Measurements from ENCODE around the gene TSPAN1. TPM values are rescaled to one million over a fixed set of nuclear protein-coding genes. Genes with fewer than 3 reads are reported as not detected.
"Not testable (repeated sequence)": the region's sequence is repeated elsewhere in the genome, so short reads cannot be mapped to it uniquely, and the experiment has no call there.

The TSPAN1 gene
- polyA plus RNA-seq, 3 donors from 2014 or later: not detected

- no peak overlapping the region for H3K4me3 Mint-ChIP-seq
- no peak for DNase-seq
- H3K36me3 Mint-ChIP-seq: no peaks in the 10 kb centered on the region
- H3K9me3 Mint-ChIP-seq: no peaks in the 10 kb centered on the region
- H3K27me3 Mint-ChIP-seq (ENCODE audit: low read depth in 3 of 3): peaks cover 0 to 6% (median 0%) of the 10 kb centered on the region in 3 donors
- peaks cover 0 to 2% of the 10 kb centered on the region in 2 donors for H3K4me1 Mint-ChIP-seq
- no peak overlapping the region for H3K27ac Mint-ChIP-seq
Observed at GRCh38 chr1:46221749-46222148, 46.9 kb downstream of the TSPAN1 start.

DNA sequence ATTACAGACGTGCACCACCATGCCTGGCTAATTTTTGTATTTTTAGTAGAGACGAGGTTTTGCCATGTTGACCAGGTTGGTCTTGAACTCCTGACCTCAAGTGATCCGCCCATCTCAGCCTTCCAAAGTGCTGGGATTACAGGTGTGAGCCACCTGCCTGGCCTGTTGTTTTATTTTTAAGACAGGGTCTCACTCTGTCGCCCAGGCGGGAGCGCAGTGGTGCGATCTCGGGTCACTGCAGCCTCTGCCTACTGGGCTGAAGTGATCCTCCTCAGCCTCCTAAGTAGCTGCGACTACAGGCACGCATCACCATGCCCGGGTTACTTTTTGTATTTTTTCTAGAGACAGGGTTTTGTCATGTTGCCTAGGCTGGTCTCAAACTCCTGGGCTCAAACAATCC lies 48.2 kb downstream of the TSPAN1 start:
- not testable (repeated sequence) for H3K27me3 Mint-ChIP-seq (ENCODE audit: low read depth in 3 of 3); H3K4me1 Mint-ChIP-seq; DNase-seq; H3K36me3 Mint-ChIP-seq; H3K27ac Mint-ChIP-seq; H3K4me3 Mint-ChIP-seq; H3K9me3 Mint-ChIP-seq

DNA sequence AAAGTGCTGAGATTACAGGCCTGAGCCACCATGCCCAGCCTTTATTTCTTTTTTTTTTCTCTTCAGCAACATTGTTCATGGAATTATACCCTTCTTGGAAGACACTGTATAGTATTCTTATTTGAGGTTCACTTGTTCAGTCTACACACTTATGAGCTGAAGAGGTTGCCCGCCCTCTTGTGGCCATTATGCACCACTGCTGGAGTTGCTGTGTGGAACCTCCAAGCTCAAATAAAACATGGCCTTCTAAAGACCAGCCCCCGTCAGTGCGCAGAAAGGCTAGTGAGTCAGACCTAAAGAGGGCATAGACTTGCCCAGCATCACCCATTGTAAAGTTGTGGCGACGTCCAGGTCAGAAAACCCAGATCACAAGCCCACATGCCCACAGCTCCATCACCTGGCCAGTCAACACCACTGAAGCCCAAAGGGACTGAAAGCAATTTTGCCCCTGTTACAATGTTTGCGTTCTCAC lies 48.6 kb downstream of the TSPAN1 start:
- no peaks in the 10 kb centered on the region for H3K36me3 Mint-ChIP-seq
- peak; percentile 38 to 54 (median 41) for DNase-seq
- H3K4me3 Mint-ChIP-seq: no peak overlapping the region
- peak overlapping the region in 1 of 6 donors; percentile 19 for H3K27ac Mint-ChIP-seq
- H3K4me1 Mint-ChIP-seq: peaks cover 0 to 2% of the 10 kb centered on the region in 2 donors
- H3K27me3 Mint-ChIP-seq (ENCODE audit: low read depth in 3 of 3): peaks cover 0 to 6% (median 2%) of the 10 kb centered on the region in 3 donors
- no peaks in the 10 kb centered on the region for H3K9me3 Mint-ChIP-seq

- Mint-ChIP-seq H3K27ac (no peak overlapping the region), H3K36me3 (no peaks in the 10 kb centered on the region), H3K9me3 (no peaks in the 10 kb centered on the region), H3K4me1 (peaks cover 0 to 2% of the 10 kb centered on the region in 2 donors), H3K27me3 (ENCODE audit: low read depth in 3 of 3) (peaks cover 0 to 6% (median 2%) of the 10 kb centered on the region in 3 donors), H3K4me3 (no peak overlapping the region)
- no peak for DNase-seq
Observed at GRCh38 chr1:46224966-46225365, 50.1 kb downstream of the TSPAN1 start.

DNA sequence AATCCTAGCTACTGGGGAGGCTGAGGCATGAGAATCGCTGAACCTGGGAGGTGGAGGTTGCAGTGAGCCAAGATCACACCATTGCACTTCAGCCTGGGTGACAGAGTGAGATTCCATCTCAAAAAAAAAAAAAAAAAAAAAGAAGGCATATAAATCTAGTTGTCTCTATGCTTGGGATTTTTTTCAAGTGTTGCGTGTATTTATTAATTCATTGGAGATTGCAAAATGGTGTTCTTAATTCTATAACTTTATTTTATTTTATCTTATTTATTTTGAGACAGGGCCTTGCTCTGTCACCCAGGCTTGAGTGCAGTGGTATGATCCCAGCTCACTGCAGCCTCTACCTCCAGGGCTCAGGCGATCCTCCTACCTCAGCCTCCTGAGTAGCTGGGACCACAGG lies 56.3 kb downstream of the TSPAN1 start:
- H3K27me3 Mint-ChIP-seq (ENCODE audit: low read depth in 3 of 3); H3K36me3 Mint-ChIP-seq; DNase-seq; H3K9me3 Mint-ChIP-seq; H3K4me3 Mint-ChIP-seq; H3K4me1 Mint-ChIP-seq; H3K27ac Mint-ChIP-seq: not testable (repeated sequence)

Other genes starting within 250 kb of the TSPAN1 start
- 1 to 10 TPM; 1.6 to 7.7 (median 3.7) TPM for gene PIK3R3, start 42.5 kb upstream of the TSPAN1 start, polyA plus RNA-seq
- gene P3R3URF, start 1.4 kb downstream of the TSPAN1 start, polyA plus RNA-seq: not detected
- gene POMGNT1, start 23.3 kb downstream of the TSPAN1 start, polyA plus RNA-seq: 10 to 100 TPM; 33.7 to 36.3 (median 35.7) TPM
- under 1 TPM in 1 of 3 donors, not detected in 2; 0.10 TPM for gene LURAP1, start 28.2 kb downstream of the TSPAN1 start, polyA plus RNA-seq
- gene RAD54L, start 72.7 kb downstream of the TSPAN1 start, polyA plus RNA-seq: under 1 TPM in 2 of 3 donors, not detected in 1; 0.51 to 0.90 TPM
- 10 to 100 TPM; 44.2 to 71.6 (median 65.4) TPM for gene LRRC41, start 128.5 kb downstream of the TSPAN1 start, polyA plus RNA-seq
- 100 to 1,000 TPM; 222 to 278 (median 252) TPM for gene UQCRH, start 128.6 kb downstream of the TSPAN1 start, polyA plus RNA-seq
- gene NSUN4, start 165.7 kb downstream of the TSPAN1 start, polyA plus RNA-seq: 10 to 100 TPM in 1 of 3 donors, 1 to 10 TPM in 2; 3.4 to 16.3 (median 7.4) TPM
- gene FAAH, start 219.2 kb downstream of the TSPAN1 start, polyA plus RNA-seq: 1 to 10 TPM; 1.8 to 2.8 (median 2.1) TPM

Measured in immature natural killer cell (primary cell).